Duodenal mucosa (tissue), 2 donors: Measurements from ENCODE around the gene IGSF11.

Source experiments
- H3K27ac ChIP-seq: one replicate; pipeline ENCODE4 v1.7.0; 2013; ENCODE audit warnings: low read depth, low read length
- H3K27me3 ChIP-seq, 2 donors: one replicate each; pipeline ENCODE4 v1.7.0; 2013; ENCODE audit warnings: low read length in 2 of 2, control low read depth in 1 of 2; ENCODE audit not compliant: insufficient read depth in 2 of 2, control insufficient read depth in 1 of 2
- H3K36me3 ChIP-seq, 2 donors: one replicate each; pipeline ENCODE4 v1.7.0; 2013; ENCODE audit warnings: low read length in 2 of 2, control low read depth in 1 of 2; ENCODE audit not compliant: insufficient read depth in 2 of 2, control insufficient read depth in 1 of 2
- H3K4me1 ChIP-seq, 2 donors: one replicate each; pipeline ENCODE4 v1.7.0; 2013; ENCODE audit warnings: low read length in 2 of 2, control low read depth in 1 of 2; ENCODE audit not compliant: insufficient read depth in 2 of 2, control insufficient read depth in 1 of 2
- H3K4me3 ChIP-seq, 2 donors: one replicate each; pipeline ENCODE4 v1.7.0; 2013; ENCODE audit warnings: low read length in 2 of 2, low read depth in 1 of 2
- H3K9ac ChIP-seq, 2 donors: one replicate each; pipeline ENCODE4 v1.7.0; 2013; ENCODE audit warnings: low read length in 2 of 2, low read depth in 1 of 2
- H3K9me3 ChIP-seq, 2 donors: one replicate each; pipeline ENCODE4 v1.7.0; 2013; ENCODE audit warnings: low read length in 2 of 2, control low read depth in 1 of 2; ENCODE audit not compliant: control insufficient read depth in 1 of 2

Gene IGSF11

GRCh38 chr3:118955914-118956556, 78.6 kb downstream of the IGSF11 start:
- H3K4me1 ChIP-seq = no peaks in the 10 kb centered on the region
- H3K27ac ChIP-seq = no peak overlapping the region
- no peaks in the 10 kb centered on the region for H3K36me3 ChIP-seq
- no peak overlapping the region for H3K9ac ChIP-seq
- no peaks in the 10 kb centered on the region for H3K27me3 ChIP-seq
- peaks cover 0 to 2% of the 10 kb centered on the region in 2 donors for H3K9me3 ChIP-seq
- H3K4me3 ChIP-seq = no peak overlapping the region

GRCh38 chr3:118951089-118951488, 83.6 kb downstream of the IGSF11 start:
- Histone ChIP-seq H3K27ac (no peak overlapping the region), H3K9ac (no peak overlapping the region), H3K36me3 (no peaks in the 10 kb centered on the region), H3K4me1 (no peaks in the 10 kb centered on the region), H3K9me3 (peaks cover 0 to 2% of the 10 kb centered on the region in 2 donors), H3K4me3 (no peak overlapping the region), H3K27me3 (no peaks in the 10 kb centered on the region)

GRCh38 chr3:118949113-118949760, 85.4 kb downstream of the IGSF11 start:
- Histone ChIP-seq H3K27ac (no peak overlapping the region), H3K4me1 (no peaks in the 10 kb centered on the region), H3K27me3 (no peaks in the 10 kb centered on the region), H3K9ac (no peak overlapping the region), H3K9me3 (no peaks in the 10 kb centered on the region), H3K36me3 (no peaks in the 10 kb centered on the region), H3K4me3 (no peak overlapping the region)

GRCh38 chr3:118948146-118948545, 86.5 kb downstream of the IGSF11 start:
- Histone ChIP-seq H3K9ac (no peak overlapping the region), H3K9me3 (no peaks in the 10 kb centered on the region), H3K27me3 (no peaks in the 10 kb centered on the region), H3K27ac (no peak overlapping the region), H3K4me3 (no peak overlapping the region), H3K36me3 (no peaks in the 10 kb centered on the region), H3K4me1 (no peaks in the 10 kb centered on the region)

GRCh38 chr3:118946449-118946848, 88.2 kb downstream of the IGSF11 start:
- Histone ChIP-seq H3K4me3 (no peak overlapping the region), H3K27me3 (no peaks in the 10 kb centered on the region), H3K9me3 (no peaks in the 10 kb centered on the region), H3K36me3 (no peaks in the 10 kb centered on the region), H3K4me1 (no peaks in the 10 kb centered on the region), H3K9ac (no peak overlapping the region), H3K27ac (no peak overlapping the region)

GRCh38 chr3:118945834-118946233, 88.8 kb downstream of the IGSF11 start:
- Histone ChIP-seq H3K9me3 (no peaks in the 10 kb centered on the region), H3K27me3 (no peaks in the 10 kb centered on the region), H3K36me3 (no peaks in the 10 kb centered on the region), H3K4me3 (no peak overlapping the region), H3K4me1 (no peaks in the 10 kb centered on the region), H3K27ac (no peak overlapping the region), H3K9ac (no peak overlapping the region)

- Histone ChIP-seq H3K9ac (no peak overlapping the region), H3K36me3 (no peaks in the 10 kb centered on the region), H3K27ac (no peak overlapping the region), H3K27me3 (no peaks in the 10 kb centered on the region), H3K9me3 (no peaks in the 10 kb centered on the region), H3K4me3 (no peak overlapping the region), H3K4me1 (no peaks in the 10 kb centered on the region)
These were observed 91.0 kb downstream of the IGSF11 start for GRCh38 chr3:118943597-118943996.

- Histone ChIP-seq H3K4me3 (no peak overlapping the region), H3K9ac (no peak overlapping the region), H3K27ac (no peak overlapping the region), H3K36me3 (no peaks in the 10 kb centered on the region), H3K4me1 (no peaks in the 10 kb centered on the region), H3K27me3 (no peaks in the 10 kb centered on the region), H3K9me3 (no peaks in the 10 kb centered on the region)
These were observed 92.0 kb downstream of the IGSF11 start for GRCh38 chr3:118942671-118943070.

GRCh38 chr3:118942195-118942594, 92.5 kb downstream of the IGSF11 start:
- Histone ChIP-seq H3K27me3 (no peaks in the 10 kb centered on the region), H3K9me3 (no peaks in the 10 kb centered on the region), H3K4me1 (no peaks in the 10 kb centered on the region), H3K4me3 (no peak overlapping the region), H3K9ac (no peak overlapping the region), H3K36me3 (no peaks in the 10 kb centered on the region), H3K27ac (no peak overlapping the region)

- Histone ChIP-seq H3K27me3 (no peaks in the 10 kb centered on the region), H3K4me3 (no peak overlapping the region), H3K36me3 (no peaks in the 10 kb centered on the region), H3K27ac (no peak overlapping the region), H3K9ac (no peak overlapping the region), H3K4me1 (no peaks in the 10 kb centered on the region), H3K9me3 (no peaks in the 10 kb centered on the region)
These were observed 93.4 kb downstream of the IGSF11 start for GRCh38 chr3:118941236-118941635.
